ENCODE results near the gene RIMBP2.
"Not testable (repeated sequence)": the region's sequence is repeated elsewhere in the genome, so short reads cannot be mapped to it uniquely, and the experiment has no call there.

The RIMBP2 gene

GRCh38 chr12:130739571-130739970 is 23.5 kb upstream of the RIMBP2 start:
- DNase-seq (ENCODE audit: low read depth), result no peak

DNA sequence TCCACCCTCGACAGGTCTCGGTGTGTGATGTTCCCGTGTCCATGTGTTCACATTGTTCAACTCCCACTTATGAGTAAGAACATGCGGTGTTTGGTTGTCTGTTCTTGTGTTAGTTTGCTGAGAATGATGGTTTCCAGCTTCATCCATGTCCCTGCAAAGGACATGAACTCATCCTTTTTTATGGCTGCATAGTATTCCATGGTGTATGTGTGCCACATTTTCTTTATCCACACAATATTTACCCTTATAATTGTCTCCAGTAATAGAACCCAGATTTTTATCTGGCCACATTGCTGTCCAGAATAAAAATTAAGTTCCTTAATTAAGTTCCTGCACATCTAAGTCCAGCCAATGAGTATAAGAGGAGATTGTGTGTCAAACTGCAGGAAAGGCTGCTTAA is 22.3 kb upstream of the RIMBP2 start:
- DNase-seq (ENCODE audit: low read depth), result not testable (repeated sequence)

GRCh38 chr12:130737731-130738130 is 21.6 kb upstream of the RIMBP2 start:
- no peak for DNase-seq (ENCODE audit: low read depth)

DNA sequence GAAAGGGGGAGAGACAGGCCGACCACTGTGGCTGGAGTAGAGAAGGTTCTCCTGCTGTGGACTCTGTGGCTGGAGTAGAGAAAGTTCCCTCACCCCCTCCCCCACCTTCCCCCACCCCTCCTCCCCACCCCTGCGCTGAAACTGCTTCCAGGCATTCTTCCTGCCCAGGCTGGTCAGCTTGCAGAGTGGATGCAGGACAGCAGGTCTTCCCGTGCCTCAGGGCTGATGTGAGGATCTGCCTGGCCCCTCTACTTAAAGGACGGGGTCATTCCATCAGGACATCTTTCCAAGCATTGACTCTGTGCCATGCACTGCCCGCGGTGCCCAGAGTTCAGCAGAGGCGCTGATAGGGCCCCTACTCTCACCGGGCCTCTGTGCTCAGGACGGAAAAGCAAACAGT is 13.2 kb upstream of the RIMBP2 start:
- DNase-seq (ENCODE audit: low read depth), result no peak

DNA sequence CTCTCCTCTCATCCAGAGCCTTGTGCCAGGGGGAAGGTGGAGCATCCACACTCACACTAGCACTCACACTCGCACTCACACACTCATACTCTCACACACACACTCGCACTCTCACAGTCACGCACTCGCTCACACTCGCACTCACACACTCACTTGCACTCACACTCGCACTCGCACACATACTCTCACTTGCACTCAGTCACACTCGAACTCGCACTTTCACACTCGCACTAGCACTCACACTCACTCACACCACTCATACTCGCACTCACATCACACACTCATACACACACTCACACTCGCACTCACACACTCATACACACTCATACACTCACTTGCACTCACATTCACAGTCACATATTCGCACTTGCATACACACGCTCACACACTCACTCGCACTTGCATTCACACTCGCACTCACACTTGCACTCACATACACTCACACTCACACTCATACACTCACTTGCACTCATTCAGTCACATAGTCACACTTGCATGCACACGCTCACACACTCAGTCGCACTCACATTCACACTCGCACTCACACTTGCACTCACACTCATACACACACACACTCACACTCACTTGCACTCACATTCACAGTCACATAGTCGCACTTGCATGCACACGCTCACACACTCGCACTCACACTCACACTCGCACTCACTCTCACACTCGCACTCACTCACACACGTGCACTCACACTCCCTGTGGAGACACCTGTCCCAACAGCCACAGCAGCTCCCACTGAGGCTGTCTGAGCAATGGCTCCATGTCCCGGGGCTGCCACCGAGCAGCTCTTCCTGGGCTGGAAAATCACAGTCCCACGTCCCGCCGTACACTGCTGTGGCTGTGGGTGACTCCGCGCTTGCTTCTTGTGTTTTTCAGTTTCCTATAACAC is 12.3 kb upstream of the RIMBP2 start:
- no peak for DNase-seq (ENCODE audit: low read depth)

DNA sequence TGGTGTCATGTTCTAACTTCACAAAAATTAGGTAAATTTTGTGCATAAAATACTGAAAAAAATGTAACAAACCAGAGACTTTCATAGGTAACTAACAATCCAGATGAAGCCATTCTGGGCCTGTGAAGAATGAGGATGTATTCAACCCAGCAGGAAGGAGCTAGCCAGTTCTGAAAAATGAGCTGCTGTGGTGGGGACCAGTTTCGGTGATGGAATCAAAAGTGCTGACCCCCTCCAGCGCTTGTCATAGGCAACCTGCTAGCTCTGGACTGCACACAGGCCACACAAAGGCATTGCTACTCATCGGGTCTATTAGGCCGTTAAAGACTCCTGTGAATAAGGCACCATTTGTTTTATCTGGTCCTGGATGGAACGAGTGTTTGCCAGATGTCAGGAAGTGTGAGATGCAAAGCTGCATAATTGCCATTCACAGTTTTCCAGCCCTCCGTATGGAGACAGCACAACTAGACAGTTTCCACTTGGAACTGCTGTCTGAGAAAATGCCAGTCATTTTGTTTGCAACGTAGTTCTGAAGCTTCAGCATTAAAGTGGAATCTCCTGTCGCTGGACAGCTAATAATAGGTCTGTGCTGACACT is 3.3 kb upstream of the RIMBP2 start:
- DNase-seq (ENCODE audit: low read depth), result no peak

GRCh38 chr12:130717752-130718151 is 1.7 kb upstream of the RIMBP2 start:
- DNase-seq (ENCODE audit: low read depth), result no peak

DNA sequence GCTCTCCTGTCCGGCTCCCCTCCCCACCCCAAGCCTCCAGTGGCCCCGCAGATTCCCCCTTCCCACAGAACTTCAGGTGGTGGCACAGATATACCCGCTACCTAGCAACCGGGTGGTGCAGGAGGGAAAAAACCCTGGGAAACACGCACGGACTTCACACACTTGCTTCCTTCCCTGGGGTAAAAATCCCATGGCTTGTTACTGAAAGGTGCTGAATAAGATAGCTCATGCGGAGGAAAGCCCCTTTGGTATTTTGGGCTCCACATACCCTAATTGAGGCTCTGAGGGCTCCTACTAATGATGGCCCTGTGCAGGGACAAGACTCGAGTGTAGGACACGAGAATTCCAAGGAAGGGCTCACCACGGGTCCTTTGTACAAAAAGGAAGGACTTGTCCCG is 869 bp upstream of the RIMBP2 start:
- DNase-seq (ENCODE audit: low read depth), result no peak

- DNase-seq (ENCODE audit: low read depth), result no peak
These were observed 725 bp downstream of the RIMBP2 start for GRCh38 chr12:130715150-130715997.

GRCh38 chr12:130714591-130715149 is 1.4 kb downstream of the RIMBP2 start:
- no peak for DNase-seq (ENCODE audit: low read depth)

- no peak for DNase-seq (ENCODE audit: low read depth)
These were observed 2.0 kb downstream of the RIMBP2 start for GRCh38 chr12:130714091-130714590.

- no peak for DNase-seq (ENCODE audit: low read depth)
These were observed 2.5 kb downstream of the RIMBP2 start for GRCh38 chr12:130713581-130713991.

DNA sequence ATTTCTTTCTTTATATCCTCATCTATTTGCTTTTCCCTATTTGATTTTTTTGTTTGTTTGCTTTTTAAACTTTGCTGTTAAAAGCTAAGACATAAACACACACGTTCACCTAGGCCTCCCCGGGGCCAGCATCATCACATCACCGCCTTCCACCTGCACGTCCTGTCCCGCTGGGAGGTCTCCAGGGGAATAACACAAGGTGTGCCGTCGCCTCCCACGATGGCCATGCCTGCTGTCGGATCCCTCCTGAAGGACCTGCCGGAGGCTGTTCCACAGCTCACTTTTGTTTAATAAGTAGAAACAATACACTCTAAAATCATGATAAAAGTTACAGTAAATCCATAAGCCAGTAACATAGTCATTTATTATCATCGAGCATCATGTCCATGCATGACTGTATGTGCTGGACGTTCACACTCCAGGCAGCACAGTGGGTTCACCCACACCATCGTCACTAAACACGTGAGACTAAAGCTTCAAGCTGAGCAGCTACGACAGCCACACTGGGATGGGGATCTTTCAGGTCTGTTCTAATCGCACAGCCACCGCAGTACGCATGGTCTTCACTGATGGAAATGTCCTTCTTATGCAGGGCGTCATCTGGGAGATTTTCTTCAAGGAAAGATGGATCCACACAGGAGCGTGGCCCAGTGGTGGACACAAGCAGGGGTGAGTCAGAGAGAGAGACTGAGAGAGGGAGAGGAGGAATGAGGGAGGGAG is 3.6 kb downstream of the RIMBP2 start:
- DNase-seq (ENCODE audit: low read depth), result no peak

DNA sequence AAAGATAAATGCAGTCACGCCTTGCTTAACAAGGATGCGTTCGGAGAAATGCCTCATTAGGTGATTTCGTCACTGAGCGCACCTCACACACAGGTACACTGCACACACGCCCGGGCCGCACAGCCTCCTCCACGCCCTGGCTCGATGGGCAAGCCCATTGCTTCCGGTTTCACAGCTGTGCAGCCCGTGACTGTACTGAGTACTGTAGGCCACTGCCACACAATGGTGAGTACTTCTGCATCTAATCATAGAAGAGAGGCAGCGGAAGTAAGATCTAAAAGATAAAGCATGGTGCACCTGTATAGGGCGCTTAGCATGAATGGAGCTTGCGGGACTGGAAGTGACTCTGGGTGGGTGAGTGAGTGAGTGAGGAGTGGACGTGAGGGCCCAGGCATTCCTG is 4.3 kb downstream of the RIMBP2 start:
- no peak for DNase-seq (ENCODE audit: low read depth)

DNA sequence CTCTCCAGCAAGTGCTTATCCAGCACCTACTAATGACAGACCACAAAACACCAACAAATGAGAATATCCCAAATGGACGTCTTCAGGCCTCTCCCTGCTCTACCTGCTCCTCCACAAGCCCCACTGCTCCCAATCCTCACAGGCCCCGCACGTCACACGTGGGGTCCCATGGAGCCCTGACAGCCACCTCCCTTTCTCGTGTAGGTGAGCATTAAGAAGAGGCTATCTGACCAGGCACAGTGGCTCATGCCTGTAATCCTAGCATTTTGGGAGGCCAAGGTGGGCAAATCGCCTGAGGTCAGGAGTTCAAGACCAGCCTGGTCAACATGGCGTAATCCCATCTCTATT is 5.4 kb downstream of the RIMBP2 start:
- DNase-seq (ENCODE audit: low read depth), result no peak

DNA sequence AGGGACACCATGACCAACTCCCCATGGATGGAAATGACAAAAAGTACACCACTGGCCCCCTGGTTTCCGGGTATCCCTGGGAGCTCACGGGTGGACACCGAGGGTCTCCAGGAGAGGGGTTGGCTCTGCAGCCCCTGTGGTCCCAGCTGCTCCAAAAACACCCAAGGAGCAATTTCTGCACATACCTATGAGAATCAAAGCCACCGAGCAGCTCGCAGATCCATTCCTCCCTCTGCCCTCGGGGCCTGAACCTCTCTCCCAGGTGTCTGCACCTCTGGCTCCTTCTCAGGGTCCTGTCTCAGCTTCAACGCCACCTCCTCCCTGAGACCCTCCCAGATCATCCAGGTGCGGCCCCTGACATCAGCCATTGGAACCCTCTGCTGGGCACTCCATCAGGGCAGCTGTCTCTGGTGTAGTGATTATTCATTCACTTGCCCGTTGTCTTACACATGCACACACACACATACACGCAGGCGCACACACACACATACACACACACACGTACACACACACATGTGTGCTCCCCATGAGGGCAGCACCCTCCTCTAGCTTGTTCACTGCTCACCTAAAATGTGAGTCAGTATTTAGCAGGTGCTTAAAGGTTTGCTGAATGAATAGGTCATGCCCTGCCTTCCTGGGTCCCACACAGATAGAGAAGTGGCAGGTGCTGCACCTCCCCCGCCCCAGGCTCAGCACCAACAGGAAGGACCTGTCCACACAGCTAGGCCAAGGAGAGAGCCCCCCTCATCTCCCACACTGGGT is 5.9 kb downstream of the RIMBP2 start:
- no peak for DNase-seq (ENCODE audit: low read depth)

DNA sequence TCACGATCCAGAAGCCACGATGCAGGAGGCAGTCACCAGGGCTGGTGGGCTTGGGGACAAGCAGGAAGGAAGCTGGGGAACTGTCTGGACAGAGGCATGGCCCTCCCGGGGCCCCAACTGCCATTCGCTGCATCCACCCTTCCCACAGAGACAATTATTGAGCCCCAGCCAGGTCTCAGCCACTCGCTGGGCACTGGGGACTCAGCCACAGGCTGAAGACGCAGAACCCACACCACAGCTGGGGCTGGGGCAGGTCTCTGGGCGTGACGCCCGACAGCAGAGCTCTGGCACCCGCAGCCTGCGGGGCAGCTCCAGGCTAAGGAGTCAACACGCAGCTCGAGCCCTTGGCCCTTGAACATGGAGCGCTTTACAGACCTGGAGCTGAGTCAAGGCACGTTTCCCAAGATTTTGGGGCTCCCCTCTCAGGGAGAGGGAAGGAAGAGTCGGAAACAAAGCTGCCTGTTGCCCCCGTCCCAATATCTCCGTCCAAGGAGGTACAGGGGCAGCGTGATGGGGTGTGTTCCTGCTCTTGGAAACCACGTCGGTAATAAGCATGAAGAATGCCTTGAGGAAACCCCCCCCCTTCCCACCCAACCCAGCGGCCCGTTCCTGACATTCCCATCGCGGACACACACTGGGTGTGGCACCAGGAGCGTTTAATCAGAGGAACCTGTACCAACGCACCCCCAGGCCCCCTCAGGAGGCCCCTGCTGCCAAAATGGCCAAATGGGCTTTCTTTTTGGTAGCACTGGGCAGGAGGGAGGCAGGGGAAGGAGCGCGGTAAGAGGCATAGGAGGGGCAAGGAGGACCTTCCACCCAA is 6.7 kb downstream of the RIMBP2 start:
- no peak for DNase-seq (ENCODE audit: low read depth)

DNA sequence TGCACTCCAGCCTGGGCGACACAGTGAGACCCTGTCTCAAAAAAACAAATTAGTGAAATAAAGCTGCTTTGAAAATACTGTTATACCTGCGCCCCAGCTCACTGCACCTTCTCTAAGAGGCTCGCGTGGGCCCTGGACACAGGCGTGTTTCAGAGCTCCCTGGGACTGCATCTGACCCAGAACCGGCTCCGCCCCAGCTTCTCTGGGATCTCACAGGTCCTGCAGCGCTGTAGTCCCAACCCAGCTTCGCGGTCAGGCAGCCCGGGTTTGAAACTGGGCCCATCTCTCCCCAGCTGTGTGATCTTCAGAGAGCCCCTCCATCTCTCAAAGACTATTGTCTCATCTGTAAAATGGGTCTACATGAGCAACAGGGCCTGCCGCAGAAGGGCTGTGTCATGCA is 7.5 kb downstream of the RIMBP2 start:
- DNase-seq (ENCODE audit: low read depth), result no peak

DNA sequence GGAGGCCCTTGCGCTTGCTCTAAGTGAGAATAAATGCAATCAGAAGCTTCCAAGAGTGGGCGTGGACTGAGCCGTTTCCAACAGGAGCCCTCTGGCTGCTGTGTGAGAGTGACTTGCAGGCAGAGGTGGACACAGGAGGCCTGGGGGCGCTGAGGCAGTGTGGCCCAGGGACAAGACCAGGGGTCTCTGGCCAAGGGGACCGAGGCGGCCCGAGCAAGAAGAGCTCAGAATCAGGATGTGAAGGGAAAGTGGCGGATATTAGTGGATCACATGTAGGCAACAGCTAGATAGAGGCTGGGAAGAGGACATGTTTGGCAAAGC is 8.6 kb downstream of the RIMBP2 start:
- no peak for DNase-seq (ENCODE audit: low read depth)

- no peak for DNase-seq (ENCODE audit: low read depth)
These were observed 9.1 kb downstream of the RIMBP2 start for GRCh38 chr12:130706885-130707570.

All from ELR (cell line).